NCI-H1105 (cell line): ENCODE results near the gene C1orf159.

Experiments
- DNase-seq: peaks from one replicate; lab custom pipeline; 2025; lab: John Stamatoyannopoulos, UW

Gene C1orf159

DNA sequence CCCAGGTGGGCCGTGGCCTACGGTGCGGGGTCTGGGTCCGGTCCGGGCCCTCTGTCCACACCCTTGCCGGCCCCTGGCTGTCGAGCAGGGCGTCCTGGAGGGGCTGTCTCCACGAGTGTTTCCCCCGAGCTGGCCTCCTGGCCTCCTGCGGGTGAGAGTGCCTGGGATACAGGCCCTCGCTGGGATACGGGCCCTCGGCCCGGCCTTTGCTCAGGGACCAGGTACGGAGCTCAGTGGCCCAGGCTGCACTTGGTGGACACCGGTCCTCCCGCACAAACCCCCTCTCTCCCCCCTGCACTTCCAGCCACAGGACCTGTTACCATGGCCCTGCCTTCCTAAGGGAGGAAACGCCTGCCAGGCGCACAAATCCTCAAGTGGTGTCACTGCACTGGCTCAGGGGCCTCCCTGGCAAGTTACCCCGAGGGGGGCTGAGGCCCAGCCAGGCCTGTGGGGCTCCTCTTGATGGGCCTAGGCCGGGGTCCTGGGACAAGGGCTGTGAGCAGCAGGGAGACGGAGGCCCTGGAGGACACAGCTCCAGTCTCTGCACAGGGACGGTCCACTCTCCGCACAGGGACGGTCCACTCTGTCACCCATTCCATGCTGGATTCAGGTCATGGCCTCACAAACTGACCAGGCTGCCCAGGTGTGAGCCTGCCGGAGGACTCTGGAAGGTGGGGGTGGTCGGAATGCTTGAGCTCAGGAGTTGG is 23.6 kb downstream of the C1orf159 start:
- no peak for DNase-seq

DNA sequence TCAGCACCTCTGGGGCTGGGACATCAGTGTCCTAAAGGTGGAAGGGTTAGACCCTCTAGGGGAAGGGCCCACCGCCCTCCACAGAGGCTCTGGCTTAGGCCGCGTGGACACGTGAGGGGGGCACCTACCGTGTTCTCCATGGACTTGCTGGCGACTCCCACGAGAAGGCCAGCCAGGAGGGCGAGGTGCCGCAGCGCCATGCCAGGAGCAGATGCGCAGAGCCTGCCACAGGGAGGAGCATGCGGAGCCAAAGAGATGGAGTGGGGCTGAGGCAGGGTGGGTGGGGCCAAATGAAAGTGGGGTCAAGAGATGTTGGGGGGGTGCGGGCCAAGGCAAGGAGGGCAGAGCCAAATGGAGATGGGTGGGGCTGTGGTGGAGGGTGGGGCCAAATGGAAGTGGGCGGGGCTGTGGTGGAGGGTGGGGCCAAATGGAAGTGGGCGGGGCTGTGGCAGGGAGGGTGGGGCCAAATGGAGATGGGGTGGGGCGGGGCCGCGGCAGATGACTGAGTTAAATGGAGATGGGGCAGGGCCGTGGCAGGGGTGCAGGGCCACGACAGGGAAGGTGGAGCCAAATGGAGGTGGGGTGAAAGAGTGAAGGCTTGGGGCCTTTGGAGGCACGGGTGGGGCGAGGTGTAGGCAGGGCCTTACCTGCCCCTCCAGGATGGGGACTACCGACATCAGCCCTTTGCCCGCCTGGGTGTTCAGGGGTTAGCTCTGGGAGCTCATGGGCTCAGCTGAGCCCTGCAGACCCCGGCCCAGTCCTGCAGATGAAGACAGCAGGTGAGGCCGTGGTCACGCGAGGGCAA is 24.3 kb downstream of the C1orf159 start:
- no peak for DNase-seq

DNA sequence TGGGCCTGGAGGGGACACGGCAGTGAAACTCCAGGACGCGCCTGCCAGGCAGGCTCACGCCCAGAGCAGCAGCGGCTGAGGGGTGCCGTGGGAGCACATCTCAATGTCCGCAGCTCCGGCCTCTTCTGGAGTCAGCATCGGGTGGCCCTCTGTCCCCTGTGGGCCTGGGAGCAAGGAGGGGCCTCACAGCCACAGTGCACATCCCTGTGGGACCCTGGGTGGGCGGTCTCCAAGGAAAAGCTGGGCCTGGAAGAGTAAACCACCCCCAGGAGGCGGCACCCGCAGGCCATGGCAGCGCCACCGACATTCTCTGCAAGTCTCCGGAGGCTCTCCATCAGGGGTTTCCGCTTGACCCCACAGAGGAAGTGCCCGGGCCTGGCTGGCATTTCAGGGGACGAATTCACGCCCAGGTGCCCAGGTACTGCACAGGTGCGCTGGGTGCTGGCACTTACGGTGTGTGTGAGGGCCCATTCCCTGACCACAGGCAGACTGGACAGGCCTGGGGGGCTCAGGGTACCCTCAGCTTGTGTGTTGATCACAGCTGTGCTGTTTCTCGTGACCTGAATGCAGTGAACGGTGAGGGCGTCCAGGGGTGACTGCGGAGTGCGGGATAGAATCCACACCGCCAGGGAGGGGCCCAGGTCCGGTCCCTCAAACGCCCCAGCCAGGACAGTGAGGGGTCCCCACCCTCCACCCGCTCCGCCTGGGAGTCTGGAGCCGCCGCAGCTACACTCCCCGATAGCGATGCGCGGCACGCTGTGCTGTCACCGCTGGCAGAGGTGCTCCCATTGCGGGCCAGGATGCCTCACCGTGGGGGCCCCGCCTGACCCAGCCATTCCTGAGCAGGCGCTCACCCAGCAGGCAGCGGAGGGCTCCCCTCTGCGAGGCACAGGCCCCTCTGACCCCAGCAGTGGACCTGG is 25.2 kb downstream of the C1orf159 start:
- DNase-seq = no peak

DNA sequence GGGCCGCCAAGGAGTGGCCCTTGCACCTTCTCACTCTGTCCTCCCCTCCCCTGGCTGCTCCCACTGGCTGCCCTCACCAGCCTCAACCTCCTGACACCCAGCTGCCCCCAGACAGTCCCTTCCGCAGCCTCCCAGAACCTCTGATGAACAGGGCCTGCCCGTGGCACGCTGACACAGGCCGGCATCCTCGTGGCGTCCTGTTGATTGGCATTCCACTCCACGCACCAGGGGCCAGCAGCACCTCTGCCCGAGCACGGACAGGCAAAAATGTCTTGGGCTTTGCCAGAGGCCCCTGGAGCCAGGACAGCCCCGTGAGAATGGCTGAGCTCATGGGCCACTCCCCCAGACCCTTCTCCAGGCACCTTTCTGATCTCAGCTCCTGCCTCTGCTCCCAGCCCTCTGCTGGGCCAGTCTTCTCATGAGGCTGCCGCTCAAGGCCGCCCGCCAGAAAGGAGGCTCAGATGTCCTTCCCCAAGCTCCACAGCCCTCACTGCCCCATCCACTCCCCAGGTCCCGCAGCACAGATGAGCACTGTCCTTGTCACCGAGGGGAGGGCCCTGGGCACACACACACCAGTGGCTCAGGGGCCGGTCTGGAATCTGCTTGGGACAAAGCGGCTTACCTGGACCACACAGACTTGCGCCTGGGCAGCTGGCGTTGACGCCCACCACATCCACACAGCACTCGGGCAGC is 26.0 kb downstream of the C1orf159 start:
- DNase-seq = no peak

DNA sequence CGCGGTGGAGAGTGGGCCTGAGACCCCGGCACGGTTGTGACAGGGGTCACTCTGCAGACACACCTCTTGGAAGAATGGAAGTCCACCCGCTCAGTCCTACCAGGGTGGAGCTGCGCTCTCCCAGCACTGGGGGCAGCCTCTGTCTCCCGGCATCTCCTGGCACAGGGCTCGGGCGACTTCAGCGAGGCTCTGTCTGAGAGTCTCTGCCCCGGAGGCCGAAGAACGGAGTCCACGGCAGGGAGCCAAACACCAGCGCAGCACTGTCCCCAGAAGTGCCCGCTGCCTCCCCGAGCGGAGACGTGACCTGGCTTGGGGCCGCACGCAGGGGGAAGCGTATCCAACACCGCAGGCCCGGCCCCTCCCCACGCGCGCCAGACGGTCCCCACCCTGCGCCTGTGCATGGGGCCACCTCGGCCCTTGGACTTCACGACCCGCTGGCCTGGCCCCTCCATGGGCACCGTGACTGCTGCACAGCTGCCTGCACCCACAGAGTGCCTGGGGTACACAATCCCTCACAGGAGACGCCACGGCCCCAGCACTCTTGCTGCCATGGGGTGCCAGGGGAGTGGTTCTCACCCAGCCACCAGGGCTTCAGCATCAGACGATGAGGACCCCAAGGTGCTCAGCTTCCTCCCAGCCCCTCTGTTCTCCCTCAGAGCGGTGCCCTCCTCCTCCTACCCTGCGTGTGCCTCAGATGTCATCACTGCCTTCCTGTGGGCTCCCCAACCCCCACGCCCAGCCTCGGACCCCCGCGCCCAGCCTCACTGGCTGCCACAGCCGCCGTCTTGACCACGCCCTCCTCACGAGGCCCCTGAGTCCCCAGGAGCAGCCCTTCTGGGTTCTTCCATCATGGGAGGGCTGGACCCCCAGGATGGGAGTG is 26.8 kb downstream of the C1orf159 start:
- no peak for DNase-seq

DNA sequence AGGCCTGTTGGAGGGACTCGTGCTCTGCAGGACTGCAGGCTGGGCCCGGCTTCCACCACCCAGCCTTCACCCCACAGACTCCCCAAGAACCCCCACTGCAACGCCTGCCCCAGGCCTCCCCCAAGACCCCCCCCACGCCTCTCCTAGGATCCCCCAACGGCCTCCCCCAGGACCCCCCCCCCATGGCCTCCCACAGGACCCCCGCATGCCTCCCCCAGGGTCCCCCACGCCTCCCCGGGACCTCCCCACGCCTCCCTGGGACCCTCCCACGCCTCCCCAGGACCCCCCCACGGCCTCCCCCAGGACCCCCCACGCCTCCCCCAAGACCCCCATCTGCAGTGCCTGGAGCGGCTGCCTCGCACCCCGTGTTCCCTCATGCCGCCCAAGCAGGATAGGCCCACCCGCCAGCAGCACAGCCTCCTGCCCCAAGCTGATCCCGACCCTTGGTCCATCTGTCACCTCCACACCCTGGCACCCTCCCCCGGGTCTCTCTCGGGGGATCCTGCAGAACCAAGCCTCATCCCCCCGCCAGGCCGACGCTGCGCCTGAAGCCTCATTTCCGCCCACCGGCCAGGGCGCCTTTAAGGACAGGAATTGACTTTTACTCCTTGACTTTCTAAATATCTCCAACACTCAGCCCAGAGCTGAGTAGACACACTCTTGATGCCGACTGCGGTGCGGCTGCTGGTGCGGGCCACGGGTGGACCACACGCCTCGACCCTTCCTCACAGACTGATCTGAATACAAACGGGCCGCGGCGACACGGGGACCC is 27.7 kb downstream of the C1orf159 start:
- DNase-seq = no peak

DNA sequence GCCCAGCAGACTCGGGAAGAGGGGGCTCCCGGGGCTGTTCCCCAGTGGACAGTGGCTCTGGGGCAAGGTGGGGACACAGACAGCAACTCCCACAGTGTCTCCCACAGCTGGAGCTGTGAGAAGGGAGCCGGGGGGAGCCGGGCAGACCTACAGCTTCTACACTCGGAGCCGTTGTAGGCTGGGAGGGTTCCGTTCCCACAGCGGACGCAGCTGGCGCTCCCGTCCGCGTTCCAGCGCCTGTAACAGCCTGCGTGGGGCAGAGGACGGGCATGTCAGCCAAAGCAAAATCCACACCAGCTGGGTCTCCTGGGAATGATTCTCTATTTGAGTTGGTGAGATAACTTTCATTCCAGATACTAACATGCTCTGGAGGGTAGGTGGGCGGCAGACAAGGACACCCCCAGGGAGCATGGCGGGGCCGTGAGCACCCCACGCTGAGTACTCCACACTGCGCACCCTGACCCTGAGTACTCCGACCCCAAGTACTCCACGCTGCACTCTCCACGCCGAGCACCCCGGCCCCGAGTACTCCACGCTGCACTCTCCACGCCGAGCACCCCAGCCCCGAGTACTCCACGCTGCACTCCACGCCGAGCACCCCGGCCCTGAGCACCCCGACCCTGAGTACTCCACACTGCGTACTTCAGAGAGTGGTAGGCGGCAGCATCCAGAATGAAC is 28.4 kb downstream of the C1orf159 start:
- no peak for DNase-seq

DNA sequence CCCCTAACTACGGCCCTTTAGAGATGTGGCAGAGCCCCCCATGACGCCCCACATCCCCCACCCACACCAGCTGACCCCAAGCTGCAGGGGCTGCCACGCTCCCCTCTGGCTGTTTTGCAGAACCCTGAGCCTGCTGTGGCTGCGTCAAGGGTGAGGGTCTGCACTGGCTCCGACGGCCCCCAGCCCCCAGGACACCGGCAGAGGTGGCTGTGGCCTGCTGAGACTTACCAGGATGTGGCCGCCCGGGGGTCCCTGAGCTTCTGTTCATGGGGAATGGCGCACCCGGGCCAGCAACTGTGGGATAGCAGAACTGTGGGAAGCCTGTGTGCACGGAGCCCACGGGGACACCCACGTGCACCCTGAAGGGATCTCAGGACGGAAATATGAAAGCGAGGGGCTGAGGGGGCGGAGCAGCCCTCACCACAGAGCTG is 29.0 kb downstream of the C1orf159 start:
- no peak for DNase-seq

DNA sequence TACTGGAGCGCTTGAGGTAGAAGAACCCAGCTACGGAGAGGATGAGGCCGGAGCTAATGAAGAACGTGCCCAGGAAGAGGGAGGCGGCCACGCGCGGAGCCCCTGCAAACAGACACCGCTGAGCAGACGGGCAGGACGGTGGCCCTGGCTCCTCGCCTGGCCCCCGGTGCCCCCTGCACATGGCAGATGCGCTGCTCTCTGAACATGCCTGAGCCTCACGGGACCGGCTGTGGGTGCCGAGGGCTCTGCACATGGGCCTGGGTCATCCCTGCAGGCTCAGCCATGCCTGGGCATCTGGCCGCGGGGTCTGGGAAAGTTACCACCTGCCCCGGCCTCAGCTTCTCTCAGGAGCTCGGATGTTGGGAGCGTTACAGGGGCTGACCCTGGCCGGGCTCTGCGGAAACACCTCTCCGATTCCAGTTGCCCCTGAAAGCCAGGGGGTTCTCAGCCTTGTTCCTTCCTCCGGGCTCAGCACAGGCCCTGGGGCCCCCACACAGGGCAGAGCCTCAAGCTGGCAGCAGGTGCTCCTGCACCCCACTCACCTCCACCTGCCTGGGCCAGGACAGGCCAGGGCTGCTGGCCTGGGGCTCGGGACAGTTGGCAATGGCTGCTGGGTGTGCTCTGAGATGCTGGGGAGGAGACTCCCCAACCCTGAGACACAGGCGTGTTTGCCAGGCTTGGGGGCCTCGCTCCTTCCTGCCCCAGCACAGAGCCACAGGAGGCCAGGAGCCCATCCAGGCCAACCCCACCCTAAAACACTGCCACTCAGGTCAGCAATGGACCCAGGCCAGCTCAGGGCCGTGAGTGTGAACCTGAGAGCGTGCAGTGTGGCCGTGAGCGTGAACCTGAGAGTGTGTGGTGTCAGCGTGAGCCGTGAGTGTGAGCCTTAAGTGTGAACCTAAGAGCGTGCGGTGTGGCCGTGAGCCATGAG is 29.7 kb downstream of the C1orf159 start:
- no peak for DNase-seq

DNA sequence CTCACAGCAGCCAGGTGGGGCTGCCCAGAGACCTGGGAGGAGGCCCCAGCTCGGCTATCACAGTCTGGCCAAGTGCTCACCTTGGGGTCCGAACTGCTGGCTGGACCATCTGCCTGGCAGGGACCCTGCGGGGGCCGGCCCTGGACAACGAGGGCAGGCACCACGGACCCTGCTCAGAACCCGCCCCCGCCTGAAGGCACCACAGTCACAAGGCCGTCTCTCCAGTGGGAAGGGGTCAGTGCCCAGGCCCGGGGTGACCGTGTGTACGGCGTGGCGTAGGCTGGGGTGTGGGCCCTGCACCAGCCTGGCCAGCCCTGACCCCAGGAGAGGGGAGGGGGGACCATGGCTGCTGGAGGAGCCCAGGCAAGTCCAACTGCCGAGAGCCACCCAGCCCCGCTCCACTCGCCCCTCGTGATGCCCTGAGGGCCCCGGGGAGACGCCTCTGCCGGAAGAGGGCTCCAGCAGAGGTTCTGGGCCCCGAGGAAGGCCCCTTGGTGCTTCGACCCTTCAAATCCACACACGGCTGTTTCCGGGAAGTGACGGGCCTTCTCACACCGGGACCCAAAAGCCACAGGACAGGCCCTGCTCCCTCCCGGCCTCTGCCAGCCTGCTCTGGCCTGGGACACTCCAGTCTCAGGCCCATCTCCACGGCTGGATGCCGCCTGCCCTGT is 30.6 kb downstream of the C1orf159 start:
- DNase-seq = no peak

DNA sequence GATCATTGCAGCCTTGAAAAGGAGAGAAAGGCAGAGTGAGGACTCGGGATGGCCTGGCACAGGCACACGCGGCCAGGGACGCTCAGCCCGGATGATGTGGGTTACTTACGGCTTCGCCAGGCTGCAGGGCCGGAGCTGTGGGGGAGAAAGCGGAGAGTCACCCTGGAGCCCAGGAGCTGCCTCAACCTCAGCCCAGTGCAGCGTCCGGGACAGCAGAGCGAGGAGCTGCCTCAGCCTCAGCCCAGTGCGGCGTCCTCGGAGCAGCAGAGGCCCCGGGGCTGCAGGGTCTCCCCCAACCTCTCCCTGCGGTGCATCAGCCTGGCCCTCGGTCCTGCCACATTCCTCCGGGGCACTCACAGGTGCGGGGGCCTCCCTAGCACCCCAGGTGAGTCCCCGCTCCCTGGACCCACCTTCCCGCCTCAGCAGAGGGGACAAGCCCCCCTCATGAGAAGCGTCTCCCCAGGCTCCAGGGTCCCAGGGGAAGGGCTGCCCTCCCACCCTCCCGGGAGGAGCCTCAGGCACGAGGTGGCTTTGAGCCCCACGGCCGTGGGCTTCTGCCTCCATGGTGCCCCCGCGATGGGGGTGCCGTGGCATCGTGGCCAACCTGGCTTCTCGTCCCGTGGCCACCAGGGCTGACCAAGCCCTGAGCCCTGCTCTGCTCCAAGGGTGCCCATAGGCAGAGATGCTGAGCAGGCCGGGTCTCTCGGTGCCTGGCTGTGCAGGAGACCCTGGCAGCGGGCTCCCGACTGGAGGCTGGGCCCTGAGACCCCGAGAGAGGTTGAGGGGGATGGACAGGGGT is 31.3 kb downstream of the C1orf159 start:
- DNase-seq = no peak

DNA sequence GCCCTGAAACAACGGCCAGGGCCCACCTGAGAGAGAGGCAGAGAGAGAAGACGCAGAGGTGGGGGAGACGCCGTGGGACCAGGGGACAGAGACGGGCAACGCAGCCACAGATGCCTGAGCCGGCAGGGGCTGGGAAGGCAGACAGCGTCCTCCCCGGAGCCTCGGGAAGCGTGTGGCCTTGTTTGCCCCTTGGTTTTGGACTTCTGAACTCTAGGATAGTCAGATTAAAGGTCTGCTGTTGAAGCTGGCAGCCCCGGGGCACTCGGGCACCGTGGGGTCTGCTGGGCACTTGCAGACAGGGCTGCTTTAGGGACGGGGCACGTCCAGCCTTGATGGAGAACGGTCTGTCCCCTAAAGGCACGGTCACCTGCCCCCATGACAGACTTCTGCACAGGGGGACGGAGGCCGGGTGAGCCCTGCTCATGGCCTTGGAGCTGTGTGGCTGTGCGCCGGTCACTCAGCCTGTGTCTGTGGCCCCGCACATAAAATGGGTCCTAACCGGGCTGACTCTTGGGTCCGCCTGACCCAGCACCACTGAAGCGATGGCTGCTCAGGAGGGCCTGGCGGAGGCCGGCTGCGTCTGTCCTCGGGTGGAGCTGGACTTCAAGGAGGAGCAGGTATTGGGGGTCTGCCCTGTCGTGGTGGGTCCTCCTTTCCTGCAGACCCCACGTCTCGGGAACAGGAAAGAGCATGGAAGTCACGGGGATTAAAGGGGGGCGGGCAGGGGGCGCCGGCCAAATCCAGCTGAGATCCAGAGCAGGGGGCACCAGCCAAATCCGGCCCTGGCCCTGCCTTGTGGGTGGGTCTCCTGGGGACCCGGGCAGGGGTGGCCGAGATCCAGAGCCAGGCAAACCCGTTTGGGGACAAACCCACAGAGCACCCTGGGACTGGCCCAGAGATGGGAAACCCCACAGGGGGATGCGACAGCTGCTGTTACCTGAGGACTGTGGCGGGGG is 32.2 kb downstream of the C1orf159 start:
- DNase-seq = no peak

DNA sequence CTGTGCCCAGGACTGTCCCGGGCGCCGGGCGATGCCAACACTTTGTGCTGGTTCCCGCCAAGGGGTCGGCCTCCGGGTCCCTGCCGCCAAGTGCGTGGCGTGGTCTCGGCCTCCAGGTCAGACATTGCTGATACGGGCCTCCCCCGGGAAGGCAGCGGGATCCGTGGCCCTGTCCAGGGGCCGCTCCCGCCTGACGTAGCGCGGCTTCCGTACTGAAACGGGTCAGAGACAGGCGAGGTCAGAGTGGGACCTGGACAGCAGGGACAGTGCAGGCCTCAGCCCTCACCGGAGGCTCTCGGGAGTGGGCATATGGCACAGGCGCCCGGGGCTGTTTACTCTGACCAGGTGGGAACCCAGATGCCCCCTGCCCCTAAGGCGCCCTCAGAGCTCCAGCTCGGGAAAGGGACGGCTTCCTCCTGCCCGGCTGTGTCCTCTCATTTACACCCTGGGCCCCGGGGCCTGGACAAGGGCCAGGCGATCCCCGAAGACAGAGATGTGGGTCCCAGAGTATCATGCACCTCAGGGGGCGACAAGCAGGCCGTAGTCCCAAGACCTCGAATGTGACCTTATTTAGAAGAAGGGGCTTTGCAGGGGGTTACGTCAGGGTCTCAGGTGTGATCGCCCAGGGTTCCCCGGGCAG is 33.0 kb downstream of the C1orf159 start:
- no peak for DNase-seq

DNA sequence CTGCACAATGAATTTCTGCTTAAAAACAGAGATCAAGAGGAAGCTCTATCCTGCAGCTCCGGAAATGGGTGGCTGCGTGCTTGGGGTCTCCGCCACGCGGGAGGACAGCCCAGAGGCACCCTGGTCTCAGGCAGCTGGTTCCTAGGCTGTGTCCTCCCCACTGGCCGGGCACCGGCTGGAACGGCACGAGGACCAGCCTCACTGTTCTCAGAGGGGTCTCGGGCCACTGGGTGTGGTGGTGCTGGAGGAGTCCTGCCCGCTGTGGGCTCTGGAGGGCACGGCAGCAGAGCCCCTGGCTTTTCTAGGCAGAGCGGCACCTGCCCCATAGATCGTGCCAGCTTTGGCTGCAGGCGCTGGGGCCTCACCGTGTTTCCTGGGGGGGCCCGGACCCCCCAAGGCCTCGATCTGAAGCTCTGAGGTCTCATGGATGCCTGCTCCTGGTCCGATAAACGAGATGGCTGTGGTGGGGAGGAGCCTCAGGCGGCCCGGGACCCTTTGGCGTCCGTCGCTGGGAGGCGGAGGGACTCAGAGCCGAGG is 33.6 kb downstream of the C1orf159 start:
- no peak for DNase-seq
